Astrocyte of the spinal cord (primary cell): ENCODE results near the gene FAR1.
"Not testable (repeated sequence)": the region's sequence is repeated elsewhere in the genome, so short reads cannot be mapped to it uniquely, and the experiment has no call there.

Experiments
- DNase-seq: peaks from one replicate; pipeline ENCODE4 v3.0.0; 2011; ENCODE audit warnings: low read depth, low spot score
- H3K4me3 ChIP-seq: 2 replicates; pipeline ENCODE4 v1.5.1; 2011; ENCODE audit warnings: low read depth, mild to moderate bottlenecking, low read length, moderate library complexity
- CTCF ChIP-seq: IDR thresholded peaks from 2 replicates; pipeline ENCODE4 v1.5.1; 2012; ENCODE audit warnings: low read depth, mild to moderate bottlenecking, low read length, inconsistent platforms
- in situ Hi-C: cut with HindIII; loops from 2 replicates; pipeline ENCODE4 v1.10.0; 2017; ENCODE audit warnings: low sequenced_read_pairs

The FAR1 gene

GRCh38 chr11:13721760-13722159 is 53.3 kb downstream of the FAR1 start:
- no peak overlapping the region for H3K4me3 ChIP-seq
- in situ Hi-C loops, result no loop called here
- no peak for DNase-seq
- TF ChIP-seq CTCF, result no peak

GRCh38 chr11:13726456-13726855 is 58.0 kb downstream of the FAR1 start:
- no peak overlapping the region for H3K4me3 ChIP-seq
- in situ Hi-C loops, result no loop called here
- no peak for TF ChIP-seq CTCF
- no peak for DNase-seq

- in situ Hi-C loops, result no loop called here
- no peak for DNase-seq
- no peak for TF ChIP-seq CTCF
- no peak overlapping the region for H3K4me3 ChIP-seq
These were observed 59.6 kb downstream of the FAR1 start for GRCh38 chr11:13728076-13728475.

GRCh38 chr11:13734530-13734929 is 66.1 kb downstream of the FAR1 start:
- no peak for DNase-seq
- H3K4me3 ChIP-seq, result no peak overlapping the region
- in situ Hi-C loops, result no loop called here
- no peak for TF ChIP-seq CTCF

- no peak overlapping the region for H3K4me3 ChIP-seq
- no peak for TF ChIP-seq CTCF
- DNase-seq, result peak; percentile 22
- in situ Hi-C loops, result no loop called here
These were observed 76.7 kb downstream of the FAR1 start for GRCh38 chr11:13745165-13745564.

GRCh38 chr11:13753316-13753715 is 84.8 kb downstream of the FAR1 start:
- DNase-seq, in situ Hi-C loops, H3K4me3 ChIP-seq: not testable (repeated sequence)

GRCh38 chr11:13759050-13759449 is 90.6 kb downstream of the FAR1 start:
- in situ Hi-C loops, result no loop called here
- no peak for TF ChIP-seq CTCF
- DNase-seq, result no peak
- H3K4me3 ChIP-seq, result no peak overlapping the region
